A549 treated with Mapracorat at 1 μM for 4 hours (cell line): ENCODE measurements around the gene SPATA22. TPM values are rescaled to one million over a fixed set of nuclear protein-coding genes. Genes with fewer than 3 reads are reported as not detected.

Source experiments
- total RNA-seq: library from RNA; stranded (reverse); fragments of 200-300 nt; extraction: Qiagen RNA extraction; gene quantifications from 5 replicates; pipeline ENCODE4 v1.2.3, GENCODE V29; 2022

SPATA22 gene, protein sequence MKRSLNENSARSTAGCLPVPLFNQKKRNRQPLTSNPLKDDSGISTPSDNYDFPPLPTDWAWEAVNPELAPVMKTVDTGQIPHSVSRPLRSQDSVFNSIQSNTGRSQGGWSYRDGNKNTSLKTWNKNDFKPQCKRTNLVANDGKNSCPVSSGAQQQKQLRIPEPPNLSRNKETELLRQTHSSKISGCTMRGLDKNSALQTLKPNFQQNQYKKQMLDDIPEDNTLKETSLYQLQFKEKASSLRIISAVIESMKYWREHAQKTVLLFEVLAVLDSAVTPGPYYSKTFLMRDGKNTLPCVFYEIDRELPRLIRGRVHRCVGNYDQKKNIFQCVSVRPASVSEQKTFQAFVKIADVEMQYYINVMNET
- not detected in 5 replicates for total RNA-seq

DNA sequence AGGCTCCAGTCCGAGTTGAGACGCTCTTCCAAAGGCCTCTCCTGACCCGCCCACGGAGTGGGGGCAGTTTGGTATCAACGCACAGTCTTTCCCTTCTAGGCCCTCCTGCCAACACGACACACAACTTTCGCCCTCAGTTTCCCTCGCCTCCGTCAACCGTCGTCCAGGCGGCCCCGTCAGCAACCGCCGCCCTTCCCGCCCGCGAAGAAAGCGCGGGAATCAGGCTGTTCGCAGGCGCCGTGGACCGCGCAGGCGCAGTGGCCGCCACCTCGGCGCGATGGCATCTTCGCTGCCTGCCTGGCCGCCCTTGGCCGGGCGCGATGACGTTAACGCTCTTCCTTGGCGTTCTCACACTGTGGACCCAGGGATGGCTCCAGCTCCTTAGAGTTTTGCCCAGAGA is at the start of gene SPATA22:
Gene SPATA22 (minus strand): TSS at position 221 of the 400 bp plus-strand sequence. CDS start 2,494 bp downstream, outside the sequence.

DNA sequence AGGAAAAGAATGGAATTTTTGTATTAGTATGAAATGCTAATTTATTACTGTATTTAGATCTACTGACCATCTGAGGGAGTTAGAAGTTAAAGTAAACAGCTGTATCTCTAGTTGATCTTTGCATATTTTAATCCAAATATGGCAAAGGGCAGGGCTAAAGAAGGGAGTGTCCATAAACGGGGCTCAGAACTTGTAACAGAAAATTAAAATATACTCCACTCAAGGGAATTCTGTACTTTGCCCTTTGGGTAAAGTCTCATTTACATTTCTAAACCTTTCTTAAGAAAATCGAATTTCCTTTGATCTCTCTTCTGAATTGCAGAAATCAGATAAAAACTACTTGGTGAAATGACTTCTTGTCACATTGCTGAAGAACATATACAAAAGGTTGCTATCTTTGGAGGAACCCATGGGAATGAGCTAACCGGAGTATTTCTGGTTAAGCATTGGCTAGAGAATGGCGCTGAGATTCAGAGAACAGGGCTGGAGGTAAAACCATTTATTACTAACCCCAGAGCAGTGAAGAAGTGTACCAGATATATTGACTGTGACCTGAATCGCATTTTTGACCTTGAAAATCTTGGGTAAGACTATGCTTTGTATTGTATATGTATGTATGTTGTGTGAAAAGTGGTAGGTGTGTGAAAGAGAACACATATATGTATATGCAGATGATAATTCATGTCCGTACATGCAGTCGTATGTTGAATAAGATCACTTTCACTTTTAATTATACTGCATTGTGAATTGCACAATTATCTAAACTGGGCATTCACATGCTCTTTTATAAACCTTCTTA is 4.4 kb upstream of the SPATA22 start, which contains the start of gene ASPA:
Gene ASPA (plus strand): TSS at position 186 of the 799 bp plus-strand sequence. CDS start 163 bp downstream, at position 349.

DNA sequence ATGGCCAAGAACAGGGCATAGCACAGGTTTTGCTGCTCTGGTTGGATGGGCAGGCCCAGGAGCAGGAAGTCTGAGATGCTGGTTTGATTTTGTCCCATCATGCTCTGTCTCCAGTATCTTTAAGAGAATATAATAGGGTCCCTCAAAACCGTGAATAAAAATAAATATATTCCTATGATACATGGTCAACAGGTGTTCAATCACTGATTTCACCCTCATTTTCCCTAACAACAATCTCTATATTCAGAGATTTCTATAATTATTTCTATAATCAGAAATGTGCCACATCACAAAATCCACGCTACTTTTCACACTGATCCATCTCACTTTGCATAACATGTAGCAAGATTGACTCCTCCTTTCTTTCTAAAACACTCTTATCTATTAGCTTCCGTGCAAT is 37.9 kb downstream of the SPATA22 start, which contains the start of gene OR1E2:
Gene OR1E2 (minus strand): TSS at position 101 of the 400 bp plus-strand sequence. CDS start 0 bp downstream, at position 101.

GRCh38 chr17:3411070-3411469 is 60.5 kb downstream of the SPATA22 start, which contains the start of gene OR3A3:
TSS of gene OR3A3 (plus strand) at chr17:3411370.

GRCh38 chr17:3398310-3398709 is 73.3 kb downstream of the SPATA22 start, which contains the start of gene OR1E1:
TSS of gene OR1E1 (minus strand) at chr17:3398410. CDS start at chr17:3398410, 0 bp downstream.

Other genes with a start within 250 kb of the SPATA22 start
- not detected in 5 replicates for gene OR3A1, start 173.5 kb downstream of the SPATA22 start, total RNA-seq
- gene OR3A2, start 85.5 kb downstream of the SPATA22 start, total RNA-seq, result not detected in 5 replicates
- not detected in 5 replicates for gene OR1E1, start 73.4 kb downstream of the SPATA22 start, total RNA-seq
- gene OR3A3, start 60.4 kb downstream of the SPATA22 start, total RNA-seq, result not detected in 5 replicates
- not detected in 5 replicates for gene OR1E2, start 38.0 kb downstream of the SPATA22 start, total RNA-seq
- not detected in 5 replicates for gene ASPA, start 4.2 kb upstream of the SPATA22 start, total RNA-seq
- 0.22 to 0.59 TPM (median 0.28 TPM) in 5 replicates for gene TRPV3, start 86.0 kb upstream of the SPATA22 start, total RNA-seq
- gene TRPV1, start 137.6 kb upstream of the SPATA22 start, total RNA-seq, result 3.5 to 5.3 TPM (median 4.3 TPM) in 5 replicates
- 12.2 to 17.4 TPM (median 16.1 TPM) in 5 replicates for gene SHPK, start 164.4 kb upstream of the SPATA22 start, total RNA-seq
- 10.4 to 14.3 TPM (median 13.8 TPM) in 5 replicates for gene CTNS, start 164.9 kb upstream of the SPATA22 start, total RNA-seq
- gene TAX1BP3, start 196.8 kb upstream of the SPATA22 start, total RNA-seq, result 283 to 347 TPM (median 340 TPM) in 5 replicates
- 102 to 161 TPM (median 154 TPM) in 5 replicates for gene EMC6, start 197.0 kb upstream of the SPATA22 start, total RNA-seq
- 17.8 to 24.2 TPM (median 23.5 TPM) in 5 replicates for gene P2RX5, start 224.3 kb upstream of the SPATA22 start, total RNA-seq